Kidney (tissue), 14 donors: ENCODE data around the gene CCN2. TPM values are rescaled to one million over a fixed set of nuclear protein-coding genes. Genes with fewer than 3 reads are reported as not detected.

Source experiments
- DNase-seq, 5 donors: peaks; one replicate each; pipeline ENCODE4 v3.0.0-alpha.2; 2013 to 2020
- FAIRE-seq: peaks from 2 replicates; lab custom pipeline; 2012; peaks lifted over from hg19 to GRCh38; lab: Jason Lieb, UNC
- H3K27ac ChIP-seq, 2 donors: one replicate each; pipeline ENCODE4 v1.7.0; 2013; ENCODE audit warnings: low read depth in 2 of 2, low read length in 2 of 2, inconsistent platforms in 1 of 2
- H3K27me3 ChIP-seq: one replicate; pipeline ENCODE4 v1.7.1; 2013; ENCODE audit warnings: low read length, inconsistent platforms; ENCODE audit not compliant: control insufficient read depth, insufficient read depth
- H3K36me3 ChIP-seq, 3 donors: one replicate each; pipeline versions ENCODE4 v1.7.0 to v1.7.1; 2013; ENCODE audit warnings: low read length in 3 of 3, control low read depth in 1 of 3, inconsistent platforms in 1 of 3; ENCODE audit not compliant: insufficient read depth in 3 of 3, control insufficient read depth in 2 of 3
- H3K4me1 ChIP-seq, 3 donors: one replicate each; pipeline versions ENCODE4 v1.7.0 to v1.7.1; 2013; ENCODE audit warnings: low read length in 3 of 3, inconsistent platforms in 1 of 3, low read depth in 1 of 3; ENCODE audit not compliant: control insufficient read depth in 2 of 3, insufficient read depth in 2 of 3
- H3K4me3 ChIP-seq, 3 donors: one replicate each; pipeline versions ENCODE4 v1.7.0 to v1.8.1; 2013; ENCODE audit warnings: low read length in 3 of 3, control low read depth in 1 of 3, inconsistent platforms in 1 of 3
- H3K9ac ChIP-seq, 3 donors: one replicate each; pipeline versions ENCODE4 v1.7.0 to v1.7.1; 2013; ENCODE audit warnings: low read length in 3 of 3, control low read depth in 1 of 3, inconsistent platforms in 1 of 3
- H3K9me3 ChIP-seq, 3 donors: one replicate each; pipeline versions ENCODE4 v1.7.0 to v1.7.1; 2013; ENCODE audit warnings: low read length in 3 of 3, control low read depth in 1 of 3, inconsistent platforms in 1 of 3; ENCODE audit not compliant: control insufficient read depth in 2 of 3, insufficient read depth in 1 of 3
- intact Hi-C: fragments of 100-400 bp; cut with DNase I; formaldehyde crosslinking; loops from one replicate; pipeline ENCODE4 v1.11.1; 2022
- polyA plus RNA-seq: library from polyadenylated mRNA; stranded (reverse); fragments of 350-450 nt; fragmentation: Illumina TruSeq; extraction: RNeasy Lipid Tissue Mini Kit (QIAGEN cat#74804); gene quantifications from one replicate; pipeline ENCODE4 v1.2.3, GENCODE V29; 2014; ENCODE audit warnings: low read depth, low replicate concordance; ENCODE audit not compliant: insufficient read depth
- total RNA-seq: library from RNA; stranded (reverse); fragmentation: NEBNext Ultra II Directional; extraction: Animal tissue kit (Norgen Biotek cat#: 25700); gene quantifications from one replicate; pipeline ENCODE4 v1.2.1, GENCODE V29; 2021
- TF ChIP-seq, protein P1 (sequence below): IDR thresholded peaks from 3 replicates; pipeline ENCODE4 v1.5.1; 2012; ENCODE audit warnings: mild to moderate bottlenecking, moderate library complexity, borderline replicate concordance; ENCODE audit not compliant: insufficient read depth; ENCODE audit errors: extremely low read depth
- donor health status: control.
- donor health status: control.
- donor health status: control.
- donor health status: control.
- donor health status: control.
- donor health status: DM: yes; HTN: yes; CAD: no.
- donor health status: Normal renal cell carcinoma (clear cell type).

Gene CCN2
- total and polyA plus RNA-seq, 2 donors from 2014 or later, result 64.1 to 248 TPM

DNA sequence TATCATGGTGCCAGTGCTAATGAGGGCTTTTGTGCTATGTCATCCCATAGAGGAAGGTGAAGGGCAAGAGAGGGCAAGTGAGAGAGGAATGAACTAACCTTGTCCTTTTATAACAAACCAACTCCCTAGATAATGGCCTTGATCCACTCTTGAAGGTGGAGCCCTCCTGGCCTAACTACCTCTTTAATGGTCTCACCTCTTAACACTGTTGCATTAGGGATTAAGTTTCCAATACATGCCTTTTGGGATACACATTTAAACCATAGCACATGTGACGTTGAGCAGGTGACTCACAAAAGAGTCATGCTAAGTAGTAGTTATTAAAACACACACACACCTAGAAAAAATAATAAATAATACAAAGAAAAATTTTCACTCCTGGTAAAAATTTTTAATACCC is 36.9 kb downstream of the CCN2 start:
- H3K27ac ChIP-seq, result no peak overlapping the region
- TF ChIP-seq, protein P1, sequence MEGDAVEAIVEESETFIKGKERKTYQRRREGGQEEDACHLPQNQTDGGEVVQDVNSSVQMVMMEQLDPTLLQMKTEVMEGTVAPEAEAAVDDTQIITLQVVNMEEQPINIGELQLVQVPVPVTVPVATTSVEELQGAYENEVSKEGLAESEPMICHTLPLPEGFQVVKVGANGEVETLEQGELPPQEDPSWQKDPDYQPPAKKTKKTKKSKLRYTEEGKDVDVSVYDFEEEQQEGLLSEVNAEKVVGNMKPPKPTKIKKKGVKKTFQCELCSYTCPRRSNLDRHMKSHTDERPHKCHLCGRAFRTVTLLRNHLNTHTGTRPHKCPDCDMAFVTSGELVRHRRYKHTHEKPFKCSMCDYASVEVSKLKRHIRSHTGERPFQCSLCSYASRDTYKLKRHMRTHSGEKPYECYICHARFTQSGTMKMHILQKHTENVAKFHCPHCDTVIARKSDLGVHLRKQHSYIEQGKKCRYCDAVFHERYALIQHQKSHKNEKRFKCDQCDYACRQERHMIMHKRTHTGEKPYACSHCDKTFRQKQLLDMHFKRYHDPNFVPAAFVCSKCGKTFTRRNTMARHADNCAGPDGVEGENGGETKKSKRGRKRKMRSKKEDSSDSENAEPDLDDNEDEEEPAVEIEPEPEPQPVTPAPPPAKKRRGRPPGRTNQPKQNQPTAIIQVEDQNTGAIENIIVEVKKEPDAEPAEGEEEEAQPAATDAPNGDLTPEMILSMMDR, result no peak
- no peak for DNase-seq
- H3K36me3 ChIP-seq, result no peaks in the 10 kb centered on the region
- no peaks in the 10 kb centered on the region for H3K4me1 ChIP-seq
- H3K9ac ChIP-seq, result no peak overlapping the region
- no peak for FAIRE-seq
- H3K27me3 ChIP-seq, result no peaks in the 10 kb centered on the region
- H3K4me3 ChIP-seq, result no peak overlapping the region
- H3K9me3 ChIP-seq, result no peaks in the 10 kb centered on the region
- intact Hi-C loops, result loop anchor here (10.0 kb wide), 1 partner anchor 219 kb away; no protein-coding TSS in a partner anchor

DNA sequence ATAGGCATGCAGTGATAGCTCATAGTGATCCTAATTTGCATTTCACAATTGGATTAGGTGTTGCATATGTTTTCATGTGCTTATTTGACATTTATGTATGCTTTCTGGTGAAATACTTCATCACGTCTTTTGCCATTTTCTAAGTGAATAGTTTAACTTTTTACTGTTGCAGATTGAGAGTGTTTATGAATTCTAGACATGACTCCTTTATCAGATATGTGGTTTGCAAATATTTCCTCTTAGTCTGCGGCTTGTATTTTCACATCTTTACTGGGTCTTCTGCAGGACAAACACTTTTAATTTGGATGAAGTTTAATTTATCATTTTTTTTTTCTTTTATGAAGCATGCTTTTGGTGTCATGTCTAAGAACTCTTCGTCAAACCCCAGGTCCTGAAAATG is 39.2 kb downstream of the CCN2 start:
- TF ChIP-seq, protein P1, result no peak
- Histone ChIP-seq H3K36me3 (no peaks in the 10 kb centered on the region), H3K4me1 (no peaks in the 10 kb centered on the region), H3K9ac (no peak overlapping the region), H3K4me3 (no peak overlapping the region), H3K27me3 (no peaks in the 10 kb centered on the region), H3K9me3 (no peaks in the 10 kb centered on the region), H3K27ac (no peak overlapping the region)
- no peak for DNase-seq
- no peak for FAIRE-seq
- intact Hi-C loops, result loop anchor here (10.0 kb wide), 1 partner anchor 217 kb away; no protein-coding TSS in a partner anchor

DNA sequence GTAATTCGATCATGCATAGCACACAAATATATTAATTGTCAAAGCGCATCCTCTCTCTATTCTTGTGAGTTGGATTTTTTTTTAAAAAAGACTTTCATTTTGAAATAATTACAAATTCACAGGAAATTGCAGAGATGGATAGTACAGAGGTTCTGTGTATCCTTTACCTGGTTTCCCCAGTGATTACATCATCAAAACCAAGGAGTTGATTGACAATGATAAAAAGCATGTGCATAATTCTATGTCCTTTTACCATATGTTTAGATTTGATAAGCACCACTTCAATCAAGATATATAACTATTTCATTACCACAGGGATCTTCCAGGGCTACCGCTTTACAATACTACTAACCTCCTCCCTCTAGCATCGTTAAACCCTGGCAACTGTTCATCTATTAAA is 40.2 kb downstream of the CCN2 start:
- H3K27me3 ChIP-seq, result no peaks in the 10 kb centered on the region
- no peak overlapping the region for H3K27ac ChIP-seq
- H3K4me1 ChIP-seq, result no peaks in the 10 kb centered on the region
- TF ChIP-seq, protein P1, result no peak
- intact Hi-C loops, result loop anchor here (10.0 kb wide), 1 partner anchor 216 kb away; no protein-coding TSS in a partner anchor
- no peak for FAIRE-seq
- H3K9ac ChIP-seq, result no peak overlapping the region
- H3K36me3 ChIP-seq, result no peaks in the 10 kb centered on the region
- H3K9me3 ChIP-seq, result no peaks in the 10 kb centered on the region
- no peak for DNase-seq
- no peak overlapping the region for H3K4me3 ChIP-seq

DNA sequence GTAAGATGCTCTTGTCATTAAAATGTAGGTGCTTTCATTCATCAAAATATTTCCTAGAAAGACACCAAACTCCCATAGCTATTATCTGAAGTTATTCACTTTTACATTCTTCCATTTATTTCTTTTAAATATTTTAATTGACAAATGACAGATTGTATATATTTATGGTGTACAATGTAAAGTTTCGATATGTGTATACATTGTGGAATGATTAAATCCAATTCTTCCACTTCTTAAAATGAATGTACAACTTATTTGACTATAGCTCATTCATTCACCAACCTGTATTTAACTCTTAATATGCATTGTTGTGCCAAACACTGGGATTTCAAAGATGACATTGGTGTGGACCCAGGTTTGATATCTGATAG is 41.0 kb downstream of the CCN2 start:
- Histone ChIP-seq H3K9ac (no peak overlapping the region), H3K27ac (no peak overlapping the region), H3K36me3 (no peaks in the 10 kb centered on the region), H3K4me3 (no peak overlapping the region), H3K27me3 (no peaks in the 10 kb centered on the region), H3K9me3 (no peaks in the 10 kb centered on the region), H3K4me1 (no peaks in the 10 kb centered on the region)
- no peak for FAIRE-seq
- TF ChIP-seq, protein P1, result no peak
- intact Hi-C loops, result loop anchor here (10.0 kb wide), 1 partner anchor 215 kb away; no protein-coding TSS in a partner anchor
- no peak for DNase-seq
